Stomach (tissue), 9 donors: ENCODE measurements around the gene APH1B. TPM values are rescaled to one million over a fixed set of nuclear protein-coding genes. Genes with fewer than 3 reads are reported as not detected.

Experiments used
- DNase-seq, 2 donors: peaks; one replicate each; pipeline versions ENCODE4 v3.0.0 to v3.0.0-alpha.2; 2013 to 2019
- H3K27ac ChIP-seq, 5 donors: fragments of 200-600 bp in 4 of 5; sonication (generic) in 4 of 5; one replicate each; pipeline ENCODE4 v1.5.1; 2013 to 2019; ENCODE audit warnings: mild to moderate bottlenecking in 1 of 5, moderate library complexity in 1 of 5
- H3K27me3 ChIP-seq, 3 donors: fragments of 200-600 bp; sonication (generic); one replicate each; pipeline ENCODE4 v1.5.1; 2017 to 2019; ENCODE audit warnings: mixed run types in 1 of 3
- H3K36me3 ChIP-seq, 4 donors: fragments of 200-600 bp; sonication (generic); 1 replicate in 3 of 4; 2 replicates in 1 of 4; pipeline ENCODE4 v1.5.1; 2016 to 2019
- H3K4me1 ChIP-seq, 4 donors: fragments of 200-600 bp; sonication (generic); one replicate each; pipeline ENCODE4 v1.5.1; 2016 to 2019
- H3K4me3 ChIP-seq, 4 donors: fragments of 200-600 bp; sonication (generic) in 3 of 4; one replicate each; pipeline ENCODE4 v1.5.1; 2016 to 2019; ENCODE audit warnings: mild to moderate bottlenecking in 1 of 4
- H3K9me3 ChIP-seq, 4 donors: fragments of 200-600 bp; sonication (generic); one replicate each; pipeline ENCODE4 v1.5.1; 2016 to 2019
- CTCF ChIP-seq, 7 experiments: fragments of 450-650 bp in 4 of 7; fragments of 200-600 bp in 3 of 7; sonication (generic) in 3 of 7; IDR thresholded peaks; one replicate each; pipeline ENCODE4 v1.5.1; 2016 to 2019; ENCODE audit warnings: antibody characterized with exemption in 7 of 7, control low read depth in 2 of 7, mild to moderate bottlenecking in 1 of 7
- EP300 ChIP-seq: sonication (generic); formaldehyde crosslinking; IDR thresholded peaks from one replicate; pipeline ENCODE4 v1.6.1; 2017; ENCODE audit warnings: antibody characterized with exemption
- POLR2A ChIP-seq, 4 donors: fragments of 450-650 bp; IDR thresholded peaks; one replicate each; pipeline ENCODE4 v1.6.1; 2016; ENCODE audit warnings: antibody characterized with exemption in 4 of 4, control low read depth in 2 of 4, mild to moderate bottlenecking in 1 of 4, moderate library complexity in 1 of 4
- POLR2AphosphoS5 ChIP-seq, 3 donors: sonication (generic); formaldehyde crosslinking; IDR thresholded peaks; one replicate each; pipeline ENCODE4 v1.6.1; 2016; ENCODE audit warnings: antibody characterized with exemption in 3 of 3
- WGBS, 5 donors: extraction: QIAGEN DNeasy Blood & Tissue Kit in 3 of 5; methylation state at CpG; one replicate each; pipeline versions ENCODE4 v1.1.5 to v1.1.7; 2013 to 2018; 5-methylcytosine and 5-hydroxymethylcytosine counted together
- intact Hi-C: fragments of 100-400 bp; cut with DNase I; formaldehyde crosslinking; loops from one replicate; pipeline ENCODE4 v1.15.1; 2023; ENCODE audit warnings: low total_unique reads
- polyA plus RNA-seq, 3 donors: library from polyadenylated mRNA; stranded (reverse); fragments of 200-250 nt; gene quantifications; one replicate each; pipeline ENCODE4 v1.2.3, GENCODE V29; 2013
- total RNA-seq, 5 donors: library from RNA; depleted of rRNA; stranded (reverse); fragments of >200 nt; gene quantifications; one replicate each; pipeline versions ENCODE4 v1.1.0 to v1.2.3, GENCODE V29; 2014 to 2016
- donor health status: healthy with polysubstance abuse.
- donor health status: Bipolar disorder and iron deficiency.
- donor health status: healthy.

The APH1B gene
- total and polyA plus RNA-seq, 8 donors: 0.45 to 23.5 (median 3.3) TPM

GRCh38 chr15:63353261-63353660 is 75.9 kb downstream of the APH1B start:
- Histone ChIP-seq H3K9me3 (no peaks in the 10 kb centered on the region), H3K27me3 (no peaks in the 10 kb centered on the region), H3K36me3 (no peaks in the 10 kb centered on the region), H3K4me3 (no peak overlapping the region), H3K4me1 (peaks cover 0 to 10% (median 6%) of the 10 kb centered on the region in 4 donors), H3K27ac (no peak overlapping the region)
- intact Hi-C loops: no loop called here
- no peak for TF ChIP-seq CTCF (IDR thresholded peaks at IDR 0.05)
- TF ChIP-seq POLR2A (IDR thresholded peaks at IDR 0.05): no peak
- TF ChIP-seq POLR2AphosphoS5 (IDR thresholded peaks at IDR 0.05): no peak
- no peak for TF ChIP-seq EP300
- DNase-seq: no peak
- 80 to 84% (median 81%) methylated on average over 8 of the region's 8 CpGs for WGBS, 5 donors

GRCh38 chr15:63353887-63354286 is 76.5 kb downstream of the APH1B start:
- intact Hi-C loops: no loop called here

GRCh38 chr15:63354821-63355650 is 77.6 kb downstream of the APH1B start:
- Histone ChIP-seq H3K27ac (no peak overlapping the region), H3K36me3 (no peaks in the 10 kb centered on the region), H3K4me3 (no peak overlapping the region), H3K9me3 (no peaks in the 10 kb centered on the region), H3K4me1 (no peaks in the 10 kb centered on the region), H3K27me3 (no peaks in the 10 kb centered on the region)
- no peak for DNase-seq
- WGBS, 5 donors: 73 to 84% (median 77%) methylated on average over 20 to 22 of the region's 22 CpGs
- intact Hi-C loops: no loop called here
- TF ChIP-seq POLR2AphosphoS5 (IDR thresholded peaks at IDR 0.05) (no peak), POLR2A (IDR thresholded peaks at IDR 0.05) (no peak), CTCF (IDR thresholded peaks at IDR 0.05) (no peak), EP300 (no peak)

More at GRCh38 chr15:63353887-63354286, 76.5 kb downstream of the APH1B start:
- H3K27ac ChIP-seq: no peak overlapping the region
- 52 to 77% (median 64%) methylated on average over 5 of the region's 5 CpGs for WGBS, 5 donors
- TF ChIP-seq POLR2A (IDR thresholded peaks at IDR 0.05) (no peak), CTCF (IDR thresholded peaks at IDR 0.05) (no peak), EP300 (no peak), POLR2AphosphoS5 (IDR thresholded peaks at IDR 0.05) (no peak)
- no peak for DNase-seq
- H3K27me3 ChIP-seq: no peaks in the 10 kb centered on the region
- no peak overlapping the region for H3K4me3 ChIP-seq
- H3K9me3 ChIP-seq: no peaks in the 10 kb centered on the region
- no peaks in the 10 kb centered on the region for H3K36me3 ChIP-seq
- H3K4me1 ChIP-seq: peaks cover 0 to 4% (median under 1%) of the 10 kb centered on the region in 4 donors

GRCh38 chr15:63357061-63357460 is 79.7 kb downstream of the APH1B start:
- intact Hi-C loops: no loop called here
- Histone ChIP-seq H3K27me3 (no peaks in the 10 kb centered on the region), H3K4me3 (no peak overlapping the region), H3K36me3 (no peaks in the 10 kb centered on the region), H3K4me1 (peaks cover 0 to 6% (median 2%) of the 10 kb centered on the region in 4 donors), H3K9me3 (no peaks in the 10 kb centered on the region), H3K27ac (no peak overlapping the region)
- DNase-seq: no peak
- no peak for TF ChIP-seq POLR2AphosphoS5 (IDR thresholded peaks at IDR 0.05)
- no peak for TF ChIP-seq CTCF (IDR thresholded peaks at IDR 0.05)
- TF ChIP-seq POLR2A (IDR thresholded peaks at IDR 0.05): no peak
- TF ChIP-seq EP300: no peak
- 61 to 90% (median 67%) methylated on average over 4 of the region's 4 CpGs for WGBS, 5 donors
